Naive thymus-derived CD8-positive, alpha-beta T cell (primary cell): Measurements from ENCODE around the gene IL24. TPM values are rescaled to one million over a fixed set of nuclear protein-coding genes. Genes with fewer than 3 reads are reported as not detected.

Experiments
- ATAC-seq, 2 donors: fragments of 150-1000 bp; cut with Tn5 transposase in 1 of 2; sonication (Bioruptor Pico), chemical (Tn5 transposase) in 1 of 2; 1 replicate in 1 of 2; 2 replicates in 1 of 2; pipeline ENCODE4 v1.10.0; 2021; ENCODE audit warnings: mild to moderate bottlenecking in 2 of 2, moderate library complexity in 2 of 2
- POLR2A ChIA-PET: fragments of 350-600 bp; sonication (Branson Sonifier 250); formaldehyde crosslinking; loops from one replicate; lab custom pipeline; 2021; ENCODE audit warnings: antibody characterized with exemption; lab: Charles Lee
- DNase-seq, 10 donors: peaks; one replicate each; pipeline versions ENCODE4 v3.0.0 to v3.0.0-alpha.2; 2020 to 2022
- H3K27ac Mint-ChIP-seq, 10 donors: one replicate each; pipeline ENCODE4 v1.8.0; 2020 to 2022; ENCODE audit warnings: mild to moderate bottlenecking in 10 of 10, mixed read lengths in 10 of 10, moderate library complexity in 4 of 10, inconsistent platforms in 1 of 10
- H3K27me3 Mint-ChIP-seq, 5 donors: one replicate each; pipeline ENCODE4 v1.8.0; 2021 to 2022; ENCODE audit warnings: mixed read lengths in 5 of 5
- H3K36me3 Mint-ChIP-seq, 3 donors: one replicate each; pipeline ENCODE4 v1.8.0; 2020 to 2022; ENCODE audit warnings: mixed read lengths in 3 of 3, mild to moderate bottlenecking in 2 of 3, inconsistent platforms in 1 of 3
- H3K4me1 Mint-ChIP-seq, 4 donors: one replicate each; pipeline ENCODE4 v1.8.0; 2021 to 2022; ENCODE audit warnings: mixed read lengths in 4 of 4
- H3K4me3 Mint-ChIP-seq, 10 donors: one replicate each; pipeline ENCODE4 v1.8.0; 2020 to 2022; ENCODE audit warnings: mild to moderate bottlenecking in 10 of 10, mixed read lengths in 10 of 10, moderate library complexity in 6 of 10, inconsistent platforms in 1 of 10
- H3K9me3 Mint-ChIP-seq, 9 donors: one replicate each; pipeline ENCODE4 v1.8.0; 2020 to 2022; ENCODE audit warnings: mixed read lengths in 9 of 9, mild to moderate bottlenecking in 3 of 9, inconsistent platforms in 1 of 9, moderate library complexity in 1 of 9
- polyA plus RNA-seq, 3 donors: library from polyadenylated mRNA; unstranded; fragments of 300-500 nt; fragmentation: Illumina TruSeq; gene quantifications; one replicate each; pipeline ENCODE4 v1.2.3, GENCODE V29; 2021
- total RNA-seq, 8 experiments: library from RNA in 2 of 8; stranded (reverse) in 2 of 8; gene quantifications; one replicate each; pipeline ENCODE4 v1.2.3 and lab custom pipeline; 2021 to 2026

Gene IL24
- total and polyA plus RNA-seq, 5 experiments from 2014 or later, result 16.3 to 29.8 (median 19.3) TPM; not detected in 2

DNA sequence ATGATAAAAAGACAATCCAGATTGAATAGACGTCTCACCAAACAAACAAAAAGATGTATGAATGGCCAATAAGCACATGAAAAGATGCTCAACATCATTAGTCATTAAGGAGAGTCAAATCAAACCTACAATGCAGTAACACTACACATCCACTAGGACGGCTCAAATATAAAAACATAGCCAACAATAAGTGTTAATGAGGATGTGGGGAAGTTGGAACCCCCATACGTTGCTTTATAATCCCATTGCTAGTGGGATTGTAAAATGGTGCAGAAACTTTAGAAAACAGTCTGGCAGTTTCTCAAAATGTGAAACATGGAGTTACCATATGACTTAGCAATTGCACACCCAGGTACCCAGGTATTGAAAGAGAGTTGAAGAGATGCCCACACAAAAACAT lies 14.7 kb upstream of the IL24 start:
- ATAC-seq (no peak), DNase-seq (no peak)
- no peaks in the 10 kb centered on the region for H3K27me3 Mint-ChIP-seq
- H3K36me3 Mint-ChIP-seq, result peaks cover 0 to 22% (median 19%) of the 10 kb centered on the region in 3 donors
- no peak overlapping the region for H3K27ac Mint-ChIP-seq
- H3K4me1 Mint-ChIP-seq, result peaks cover 0 to 3% (median 0%) of the 10 kb centered on the region in 4 donors
- H3K4me3 Mint-ChIP-seq, result no peak overlapping the region
- H3K9me3 Mint-ChIP-seq, result peaks cover 6 to 22% (median 12%) of the 10 kb centered on the region in 9 donors
- POLR2A ChIA-PET, result interaction anchor here (0.7 kb wide), 1 partner anchor 20 kb away, joined by 3 read pairs; no protein-coding TSS in a partner anchor

DNA sequence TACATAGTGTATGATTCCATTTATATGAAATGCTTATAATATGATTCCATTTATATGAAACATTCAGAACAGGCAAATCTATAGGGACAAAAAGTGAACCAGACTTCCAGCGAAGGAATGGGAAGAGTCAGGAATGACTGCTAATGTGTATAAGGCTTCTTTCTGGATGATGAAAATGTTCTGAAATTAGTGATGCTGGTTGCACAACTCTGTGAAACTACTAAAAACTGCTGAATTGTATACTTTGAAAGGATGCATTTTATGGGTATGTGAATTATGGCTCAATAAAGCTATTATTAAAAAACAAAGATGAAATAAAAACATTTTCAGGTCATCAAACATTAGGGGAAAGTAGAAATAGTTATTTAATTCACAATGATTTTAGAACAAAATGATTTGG lies 14.1 kb upstream of the IL24 start:
- H3K27ac Mint-ChIP-seq, result no peak overlapping the region
- POLR2A ChIA-PET, result interaction anchor here (0.7 to 1.0 kb wide), 2 partner anchors 20 to 34 kb away, joined by 3 read pairs; no protein-coding TSS in a partner anchor
- ATAC-seq (no peak), DNase-seq (no peak)
- peaks cover 0 to 3% (median under 1%) of the 10 kb centered on the region in 4 donors for H3K4me1 Mint-ChIP-seq
- peaks cover 0 to 16% (median 15%) of the 10 kb centered on the region in 3 donors for H3K36me3 Mint-ChIP-seq
- H3K4me3 Mint-ChIP-seq, result no peak overlapping the region
- no peaks in the 10 kb centered on the region for H3K27me3 Mint-ChIP-seq
- H3K9me3 Mint-ChIP-seq, result peaks cover 4 to 16% (median 10%) of the 10 kb centered on the region in 9 donors

DNA sequence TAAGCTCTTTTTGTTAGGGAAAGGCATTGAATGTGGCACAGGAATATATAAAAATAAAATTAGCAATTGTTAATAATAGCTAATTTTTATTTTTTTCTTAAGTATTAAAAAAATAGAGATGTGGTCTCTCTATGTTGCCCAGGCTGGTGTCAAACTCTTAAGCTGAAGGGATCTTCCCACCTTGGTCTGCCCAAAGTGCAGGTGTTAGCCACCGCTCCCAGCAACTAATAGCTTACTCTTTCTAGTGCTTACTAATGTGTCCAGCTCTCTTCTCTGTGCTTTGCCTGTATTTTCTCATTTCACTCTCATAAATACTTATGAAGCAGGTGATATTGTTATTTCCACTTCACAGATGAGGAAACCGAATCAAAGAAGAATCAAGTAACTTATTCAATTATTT lies 13.4 kb upstream of the IL24 start:
- Mint-ChIP-seq H3K27me3 (no peaks in the 10 kb centered on the region), H3K4me1 (peaks cover under 1 to 3% (median 2%) of the 10 kb centered on the region in 4 donors), H3K4me3 (no peak overlapping the region), H3K36me3 (peaks cover 0 to 10% (median 8%) of the 10 kb centered on the region in 3 donors), H3K27ac (no peak overlapping the region), H3K9me3 (peaks cover 0 to 9% (median 5%) of the 10 kb centered on the region in 9 donors)
- DNase-seq (no peak), ATAC-seq (no peak)
- POLR2A ChIA-PET, result interaction anchor here (1.0 to 1.1 kb wide), 3 partner anchors 13 to 33 kb away, joined by 3 to 4 read pairs (median 4); partner anchors contain the start of gene IL24

DNA sequence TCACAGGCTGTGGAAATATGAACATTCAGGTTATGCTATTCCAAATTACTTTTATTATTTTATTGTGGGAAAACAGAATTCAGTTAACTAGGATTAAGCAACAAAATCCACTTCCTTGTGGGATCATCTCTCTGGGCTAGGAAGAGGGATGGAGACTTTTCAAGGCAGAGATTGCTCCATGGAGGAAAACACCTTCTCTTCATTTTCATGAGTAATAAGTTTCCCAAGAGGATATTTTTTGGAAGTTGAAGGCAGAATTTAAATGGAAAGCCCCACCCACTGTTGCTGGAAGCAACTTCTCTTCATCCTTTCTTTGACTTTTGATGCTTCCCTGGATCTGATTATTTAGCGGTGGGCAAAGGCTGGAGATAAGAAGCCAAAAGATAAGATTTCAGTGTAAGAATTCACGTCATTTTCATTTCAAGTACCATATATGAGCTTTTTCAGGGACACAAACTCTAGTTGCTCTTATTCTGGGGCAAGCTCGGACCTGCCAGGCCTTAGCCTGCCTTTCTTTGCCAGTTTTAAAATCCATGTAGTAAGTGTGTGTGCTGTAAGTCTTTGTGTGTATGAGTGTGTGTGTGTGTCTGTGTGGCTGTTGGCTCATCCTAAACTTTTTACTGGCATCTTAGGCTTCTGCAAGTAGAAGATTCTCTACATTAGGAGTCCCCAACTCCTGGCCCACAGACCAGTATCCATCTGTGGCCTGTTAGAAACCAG lies 11.7 kb upstream of the IL24 start:
- no peaks in the 10 kb centered on the region for H3K27me3 Mint-ChIP-seq
- no peaks in the 10 kb centered on the region for H3K9me3 Mint-ChIP-seq
- ATAC-seq (no peak), DNase-seq (no peak)
- peaks cover 5 to 14% (median 13%) of the 10 kb centered on the region in 4 donors for H3K4me1 Mint-ChIP-seq
- POLR2A ChIA-PET, result no interaction called here
- peak overlapping the region in 1 of 10 donors; percentile 16 for H3K27ac Mint-ChIP-seq
- no peaks in the 10 kb centered on the region for H3K36me3 Mint-ChIP-seq
- H3K4me3 Mint-ChIP-seq, result no peak overlapping the region

DNA sequence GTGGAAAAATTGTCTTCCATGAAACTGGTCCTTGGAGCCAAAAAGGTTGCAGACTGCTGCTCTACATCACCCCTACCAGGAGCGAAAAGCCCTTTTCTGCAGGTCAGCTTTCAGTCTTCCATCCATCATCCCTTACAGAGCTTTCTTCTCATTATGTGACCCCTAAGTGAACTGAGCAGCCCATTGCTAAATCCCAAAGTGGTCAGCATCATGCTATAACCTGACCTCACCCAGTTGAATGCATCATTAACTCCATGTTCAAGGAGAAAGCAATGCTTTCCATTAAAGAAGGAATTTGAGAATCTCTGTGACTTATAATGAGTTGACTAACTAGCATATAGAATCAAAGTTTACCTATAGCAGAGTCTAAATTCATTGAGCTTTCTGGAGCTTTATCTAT lies 10.4 kb upstream of the IL24 start:
- no peak for DNase-seq
- Mint-ChIP-seq H3K4me1 (peaks cover 8 to 25% (median 21%) of the 10 kb centered on the region in 4 donors), H3K36me3 (no peaks in the 10 kb centered on the region), H3K27ac (no peak overlapping the region), H3K4me3 (no peak overlapping the region), H3K27me3 (no peaks in the 10 kb centered on the region), H3K9me3 (no peaks in the 10 kb centered on the region)
- POLR2A ChIA-PET, result interaction anchor here (0.9 to 1.1 kb wide), 2 partner anchors 14 to 35 kb away, joined by 3 to 5 read pairs; partner anchors contain the start of gene FCMR
- no peak for ATAC-seq

DNA sequence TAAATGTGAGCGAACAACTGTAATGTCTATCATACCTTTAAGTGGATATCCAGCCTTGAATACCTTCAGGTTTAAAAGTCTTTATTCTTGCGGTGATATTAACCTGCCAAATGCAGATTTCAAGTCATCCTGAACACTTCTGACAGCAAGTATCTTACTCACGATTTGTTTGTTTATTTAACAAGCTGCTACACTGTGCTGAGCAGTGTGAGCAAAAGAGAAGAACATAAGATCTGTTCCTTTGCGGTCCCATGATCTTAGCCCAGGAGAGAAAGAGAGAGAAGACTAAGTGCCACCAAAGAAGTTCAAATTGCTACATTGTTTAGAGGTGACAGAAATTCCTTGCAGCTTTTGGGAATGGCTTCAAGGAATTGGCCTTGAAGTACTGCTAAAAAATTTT lies 9.5 kb upstream of the IL24 start:
- H3K4me3 Mint-ChIP-seq, result no peak overlapping the region
- no peaks in the 10 kb centered on the region for H3K36me3 Mint-ChIP-seq
- H3K27me3 Mint-ChIP-seq, result no peaks in the 10 kb centered on the region
- POLR2A ChIA-PET, result interaction anchor here (0.6 to 1.4 kb wide), 2 partner anchors 12 to 126 kb away, joined by 3 to 5 read pairs; no protein-coding TSS in a partner anchor
- H3K4me1 Mint-ChIP-seq, result peaks cover 8 to 25% (median 21%) of the 10 kb centered on the region in 4 donors
- DNase-seq (no peak), ATAC-seq (no peak)
- no peak overlapping the region for H3K27ac Mint-ChIP-seq
- H3K9me3 Mint-ChIP-seq, result no peaks in the 10 kb centered on the region

DNA sequence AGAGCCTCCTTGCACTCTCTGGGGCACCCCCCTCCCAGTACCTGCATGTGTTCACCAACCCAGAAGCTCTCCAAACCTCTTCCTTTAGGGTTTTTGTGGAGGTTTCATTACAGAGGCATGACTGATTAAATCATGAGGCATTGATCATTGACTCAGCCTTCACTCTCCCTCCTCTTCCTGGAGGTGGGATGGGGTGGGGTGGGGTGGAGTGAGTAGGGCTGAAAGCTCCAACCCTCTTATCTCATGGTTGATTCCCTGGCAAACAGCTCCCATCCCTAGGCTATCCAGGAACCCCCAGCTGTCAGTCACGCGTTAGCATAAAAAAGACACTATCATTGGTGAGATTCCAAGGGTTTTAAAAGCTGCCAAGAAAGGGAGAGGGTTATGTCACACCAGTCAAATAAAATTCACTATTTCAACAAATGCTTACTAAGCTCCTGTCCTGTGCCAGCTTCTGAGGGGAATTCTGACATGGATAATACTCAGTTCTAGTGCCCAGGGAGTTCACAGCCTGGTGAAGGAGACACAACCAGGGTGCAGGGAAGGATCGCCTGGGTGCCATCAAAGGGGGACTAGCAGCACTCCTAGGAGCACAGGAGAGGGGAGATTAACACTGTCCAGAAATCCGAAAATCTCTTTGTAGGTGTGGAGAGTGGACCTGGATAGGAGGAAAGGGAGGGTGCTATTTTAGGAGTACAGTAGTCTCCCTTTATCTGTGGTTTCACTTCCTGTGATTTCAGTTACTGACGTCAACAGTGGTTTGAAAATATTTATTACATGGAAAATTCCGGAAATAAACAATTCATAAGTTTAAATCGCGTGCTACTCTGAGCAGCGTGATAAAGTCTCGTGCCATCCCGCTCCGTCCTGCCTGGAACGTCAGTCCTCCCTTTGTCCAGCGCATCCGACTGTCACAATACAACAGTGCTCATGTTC lies 6.8 kb upstream of the IL24 start:
- peak overlapping the region in 9 of 10 donors; percentile 6 to 86 (median 54) for H3K4me3 Mint-ChIP-seq
- peaks cover 15 to 34% (median 28%) of the 10 kb centered on the region in 4 donors for H3K4me1 Mint-ChIP-seq
- POLR2A ChIA-PET, result interaction anchor here (1.2 to 1.4 kb wide), 4 partner anchors 10 to 18 kb away, joined by 3 to 15 read pairs (median 3); no protein-coding TSS in a partner anchor
- H3K27ac Mint-ChIP-seq, result peak overlapping the region in 8 of 10 donors; percentile 8 to 91 (median 74)
- ATAC-seq (peak; percentile 25 to 61), DNase-seq (no peak)
- no peaks in the 10 kb centered on the region for H3K9me3 Mint-ChIP-seq
- no peaks in the 10 kb centered on the region for H3K36me3 Mint-ChIP-seq
- H3K27me3 Mint-ChIP-seq, result no peaks in the 10 kb centered on the region

DNA sequence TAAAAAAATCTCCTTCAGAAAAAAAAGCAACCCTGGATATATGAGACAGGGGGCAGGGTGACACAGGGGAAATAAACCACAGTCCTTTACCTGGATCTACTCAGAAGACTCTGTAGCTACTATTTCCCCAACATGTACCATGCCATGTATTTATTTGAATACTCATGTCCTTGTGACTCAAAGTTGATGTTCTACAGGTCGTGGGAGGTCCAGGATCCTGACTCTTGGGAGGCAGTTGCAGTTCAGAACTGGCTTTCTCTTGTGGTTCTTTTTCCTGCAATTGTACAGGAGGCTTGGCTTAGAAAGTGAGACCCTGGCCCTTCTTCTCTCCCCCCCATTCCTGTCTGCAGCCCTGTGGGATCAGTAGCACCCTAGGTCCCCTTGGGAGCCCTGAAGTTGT lies 5.8 kb upstream of the IL24 start:
- peaks cover 15 to 40% (median 32%) of the 10 kb centered on the region in 4 donors for H3K4me1 Mint-ChIP-seq
- H3K9me3 Mint-ChIP-seq, result no peaks in the 10 kb centered on the region
- DNase-seq, result no peak
- H3K4me3 Mint-ChIP-seq, result peak overlapping the region in 2 of 10 donors; percentile 11 to 57
- H3K27me3 Mint-ChIP-seq, result no peaks in the 10 kb centered on the region
- no peak for ATAC-seq
- POLR2A ChIA-PET, result interaction anchor here (0.6 to 2.4 kb wide), 2 partner anchors 10 to 114 kb away, joined by 3 to 15 read pairs; no protein-coding TSS in a partner anchor
- H3K36me3 Mint-ChIP-seq, result no peaks in the 10 kb centered on the region
- peak overlapping the region in 3 of 10 donors; percentile 46 to 74 (median 57) for H3K27ac Mint-ChIP-seq

DNA sequence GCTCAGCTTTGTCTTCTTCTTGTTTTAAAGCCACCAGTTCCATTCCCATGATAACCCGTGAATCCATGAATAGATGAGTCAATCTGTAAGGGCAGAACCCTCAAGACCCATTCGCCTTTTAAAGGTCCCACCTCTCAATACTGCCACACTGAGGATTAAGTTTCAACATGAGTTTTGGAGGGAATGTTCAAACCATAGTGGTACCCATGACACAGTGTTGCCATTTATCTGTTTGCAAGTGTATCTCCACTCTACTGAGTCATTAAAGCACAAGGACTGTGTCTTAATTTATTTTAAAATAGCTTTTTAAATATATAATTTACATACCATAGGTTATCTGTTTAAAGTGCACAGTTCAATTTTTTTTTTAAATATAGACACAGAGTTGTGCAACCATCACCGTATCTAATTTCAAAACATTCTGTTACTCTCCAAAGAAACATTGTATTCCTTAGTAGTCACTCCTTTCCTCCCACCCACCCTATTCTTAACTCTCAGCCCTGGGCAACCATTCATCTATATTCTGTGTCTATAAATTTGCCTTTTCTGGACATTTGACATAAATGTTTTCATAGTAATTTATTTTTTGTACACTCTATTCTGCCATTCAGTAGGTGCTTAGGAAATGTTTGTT lies 4.8 kb upstream of the IL24 start:
- POLR2A ChIA-PET, result interaction anchor here (2.4 to 17.7 kb wide), 3 partner anchors 9 to 25 kb away, joined by 15 to 562 read pairs (median 76); partner anchors contain the start of gene FCMR

DNA sequence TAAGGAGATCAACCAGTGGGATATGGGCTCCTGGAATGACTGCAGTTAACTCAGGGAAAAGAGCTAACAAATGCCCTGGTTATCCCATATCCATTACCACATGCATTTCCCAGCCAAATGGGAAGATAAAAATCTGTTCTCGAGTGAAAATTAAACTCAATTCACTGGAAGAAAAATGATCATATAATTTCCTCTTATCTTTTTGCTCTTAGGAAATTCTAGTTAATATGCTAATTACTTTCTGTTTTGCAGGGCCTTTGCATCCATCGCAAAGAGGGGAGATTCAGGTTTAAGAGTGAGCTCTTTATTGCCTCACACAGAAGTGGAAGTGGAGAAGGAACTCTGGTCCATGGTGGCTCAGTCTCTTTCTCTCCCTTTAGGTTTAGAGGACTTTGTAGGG lies 3.9 kb upstream of the IL24 start:
- no peak overlapping the region for H3K4me3 Mint-ChIP-seq
- H3K4me1 Mint-ChIP-seq, result peaks cover 20 to 56% (median 43%) of the 10 kb centered on the region in 4 donors
- ATAC-seq (no peak), DNase-seq (no peak)
- no peaks in the 10 kb centered on the region for H3K27me3 Mint-ChIP-seq
- peak overlapping the region in 2 of 10 donors; percentile 51 to 70 for H3K27ac Mint-ChIP-seq
- no peaks in the 10 kb centered on the region for H3K36me3 Mint-ChIP-seq
- H3K9me3 Mint-ChIP-seq, result no peaks in the 10 kb centered on the region
- POLR2A ChIA-PET, result interaction anchor here (2.4 to 17.7 kb wide), 3 partner anchors 8 to 24 kb away, joined by 15 to 562 read pairs (median 76); partner anchors contain the start of gene FCMR

More for the DNA sequence above, 4.8 kb upstream of the IL24 start:
- no peak for DNase-seq
- H3K36me3 Mint-ChIP-seq, result no peaks in the 10 kb centered on the region
- H3K9me3 Mint-ChIP-seq, result no peaks in the 10 kb centered on the region
- H3K4me3 Mint-ChIP-seq, result no peak overlapping the region
- ATAC-seq, result no peak
- H3K4me1 Mint-ChIP-seq, result peaks cover 18 to 50% (median 40%) of the 10 kb centered on the region in 4 donors
- no peaks in the 10 kb centered on the region for H3K27me3 Mint-ChIP-seq
- no peak overlapping the region for H3K27ac Mint-ChIP-seq

DNA sequence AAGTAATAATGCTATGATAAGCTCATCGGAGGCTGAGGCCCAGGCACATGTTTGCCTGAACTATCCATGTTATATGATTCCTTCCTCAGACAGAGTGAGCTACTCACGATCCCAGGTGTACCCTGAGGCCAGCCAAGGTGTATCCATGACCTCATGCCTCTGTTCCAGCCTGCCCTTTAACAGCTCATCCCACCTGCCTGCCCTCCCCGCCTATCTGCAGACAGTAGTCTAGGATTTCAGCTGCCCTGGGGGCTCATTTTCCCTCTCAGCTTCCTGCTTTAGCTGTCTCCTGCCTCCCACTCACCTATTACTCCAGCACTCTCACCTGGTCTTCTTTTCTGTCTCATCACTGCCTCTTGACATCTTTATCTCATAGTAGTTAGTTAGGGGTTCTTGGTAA lies 1.9 kb upstream of the IL24 start:
- no peak overlapping the region for H3K4me3 Mint-ChIP-seq
- H3K9me3 Mint-ChIP-seq, result no peaks in the 10 kb centered on the region
- DNase-seq (no peak), ATAC-seq (no peak)
- peak overlapping the region in 4 of 10 donors; percentile 37 to 63 (median 50) for H3K27ac Mint-ChIP-seq
- no peaks in the 10 kb centered on the region for H3K36me3 Mint-ChIP-seq
- POLR2A ChIA-PET, result interaction anchor here (6.6 to 17.7 kb wide), 2 partner anchors 11 to 22 kb away, joined by 76 to 562 read pairs; partner anchors contain the start of gene FCMR
- H3K4me1 Mint-ChIP-seq, result peaks cover 29 to 64% (median 51%) of the 10 kb centered on the region in 4 donors
- H3K27me3 Mint-ChIP-seq, result no peaks in the 10 kb centered on the region
